GDM1 (cell line): ENCODE data around the gene HIF1A.
"Not testable (repeated sequence)": the region's sequence is repeated elsewhere in the genome, so short reads cannot be mapped to it uniquely, and the experiment has no call there.

Experiments used
- DNase-seq: peaks from one replicate; lab custom pipeline; 2025; lab: John Stamatoyannopoulos, UW

HIF1A gene

DNA sequence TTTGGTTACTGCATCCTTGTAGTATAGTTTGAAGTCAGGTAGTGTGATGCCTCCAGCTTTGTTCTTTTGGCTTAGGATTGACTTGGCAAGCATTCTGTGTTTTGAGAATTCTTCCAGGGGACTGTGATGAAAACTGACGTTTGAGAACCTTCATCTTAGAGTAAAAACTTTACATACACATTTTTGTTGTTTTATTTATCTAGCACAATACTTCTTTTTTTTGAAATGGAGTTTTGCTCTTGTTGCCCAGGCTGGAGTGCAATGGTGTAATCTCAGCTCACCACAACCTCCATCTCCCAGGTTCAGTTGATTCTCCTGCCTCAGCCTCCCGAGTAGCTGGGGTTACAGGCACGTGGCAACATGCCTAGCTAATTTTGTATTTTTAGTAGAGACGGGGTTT lies 13.4 kb downstream of the HIF1A start:
- not testable (repeated sequence) for DNase-seq

DNA sequence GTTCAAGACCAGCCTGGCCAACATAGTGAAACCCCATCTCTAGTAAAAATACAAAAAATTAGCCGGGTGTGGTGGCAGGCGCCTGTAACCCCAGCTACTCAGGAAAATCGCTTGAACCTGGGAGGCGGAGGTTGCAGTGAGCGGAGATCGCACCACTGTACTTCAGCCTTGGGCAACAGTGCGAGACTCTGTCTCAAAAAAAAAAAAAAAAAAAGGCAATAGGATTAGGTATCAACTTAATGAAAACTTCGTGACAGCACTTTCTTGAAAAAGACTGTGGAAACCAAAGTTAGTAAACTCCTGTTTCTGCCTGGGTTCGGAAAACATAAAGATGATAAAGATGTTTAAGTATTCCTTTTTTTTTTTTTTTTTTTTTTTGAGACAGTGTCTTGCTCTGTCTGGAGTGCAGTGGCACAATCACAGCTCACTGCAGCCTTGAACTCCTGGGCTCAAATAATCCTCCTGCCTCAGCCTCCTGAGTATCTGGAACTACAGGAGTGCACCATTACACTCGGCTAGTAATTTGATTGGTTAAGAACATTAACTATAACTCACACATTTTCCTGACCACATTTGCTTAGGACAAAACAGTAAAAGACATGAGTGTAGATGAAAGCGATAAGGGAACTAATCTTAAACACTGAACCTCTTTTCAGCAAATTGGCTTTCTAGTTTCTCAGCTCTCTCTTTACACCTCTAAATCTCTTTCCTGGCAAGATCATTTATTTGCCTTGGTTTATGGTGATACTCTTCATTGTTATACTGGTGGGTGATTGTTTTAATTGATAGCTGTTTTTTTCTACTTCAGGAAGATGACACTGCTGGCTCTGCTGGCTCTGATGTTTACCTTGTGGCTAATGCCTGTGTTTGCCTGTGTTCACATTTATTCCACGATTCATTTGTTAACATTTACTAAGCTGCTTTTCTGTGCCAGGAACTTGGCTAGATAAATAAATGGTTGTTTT lies 15.8 kb downstream of the HIF1A start:
- DNase-seq, result no peak

DNA sequence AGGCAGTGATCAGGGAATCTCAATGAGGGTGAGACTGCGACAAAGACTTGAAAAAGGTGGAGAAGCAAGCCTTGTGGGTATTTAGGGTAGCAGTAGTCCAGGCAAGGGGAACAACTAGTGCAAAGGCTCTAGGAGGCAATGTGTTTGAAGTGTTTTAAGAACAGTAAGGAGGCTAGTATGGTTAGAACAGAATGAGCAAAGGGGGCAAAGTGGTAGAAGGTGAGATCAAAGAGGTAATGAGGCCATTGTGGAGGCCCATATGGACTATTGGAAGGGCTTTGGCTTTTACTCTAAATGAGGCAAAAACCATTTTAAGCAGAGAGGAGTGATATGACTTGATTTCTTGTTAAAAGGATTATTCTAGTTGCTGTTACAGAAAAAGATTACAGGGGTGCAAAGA lies 16.8 kb downstream of the HIF1A start:
- no peak for DNase-seq

DNA sequence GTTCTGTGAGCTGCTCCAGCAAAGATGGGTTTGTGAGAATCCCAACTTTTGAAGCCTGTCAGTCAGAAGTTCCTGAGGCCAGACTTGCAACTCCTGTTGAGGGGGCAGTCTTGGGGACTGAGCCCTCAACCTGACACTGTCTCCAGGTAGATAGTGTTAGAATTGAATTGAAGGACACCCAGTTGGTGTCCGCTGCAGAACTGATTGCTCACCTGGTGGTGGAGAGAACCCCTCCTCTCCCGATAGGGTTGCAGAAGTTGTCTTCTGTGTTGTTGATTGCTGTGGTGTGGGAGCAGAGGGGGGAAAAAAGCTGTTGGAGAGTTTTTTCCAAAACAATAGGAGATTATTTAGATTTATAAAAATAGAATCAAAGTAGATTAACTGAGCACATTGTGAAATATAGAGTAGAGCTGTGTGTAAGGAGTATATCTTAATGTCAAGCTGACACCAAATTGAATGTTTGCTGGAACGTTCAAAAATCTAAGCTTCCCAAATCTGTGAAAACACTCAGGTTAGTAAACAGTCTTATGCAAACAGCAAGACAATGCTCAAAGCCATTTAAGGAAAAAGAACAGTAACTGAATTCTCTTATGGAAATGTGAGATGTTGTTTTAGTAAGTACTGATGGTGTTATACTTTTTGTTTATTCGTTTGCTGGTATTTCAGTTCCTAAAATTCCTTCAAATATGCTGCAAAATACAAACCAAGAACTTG lies 18.6 kb downstream of the HIF1A start:
- no peak for DNase-seq

DNA sequence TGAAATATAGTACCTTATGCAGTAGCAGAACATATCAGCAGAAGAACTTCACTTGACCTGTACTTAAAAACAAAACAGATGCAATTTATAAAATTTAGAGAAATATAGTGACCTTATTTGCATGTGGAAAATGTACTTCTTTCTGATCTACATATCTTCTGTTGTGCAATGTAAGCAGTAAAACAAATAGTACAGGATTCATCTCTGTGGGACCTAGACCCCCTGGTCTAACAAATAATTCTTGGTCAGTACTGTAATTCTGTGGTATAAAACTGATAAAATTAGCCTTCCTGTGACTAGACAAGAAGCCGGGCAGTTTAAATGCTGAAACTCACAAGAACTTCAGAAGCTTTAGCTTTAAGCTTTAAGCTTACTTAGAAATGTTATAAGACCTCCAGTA lies 21.6 kb downstream of the HIF1A start:
- no peak for DNase-seq

DNA sequence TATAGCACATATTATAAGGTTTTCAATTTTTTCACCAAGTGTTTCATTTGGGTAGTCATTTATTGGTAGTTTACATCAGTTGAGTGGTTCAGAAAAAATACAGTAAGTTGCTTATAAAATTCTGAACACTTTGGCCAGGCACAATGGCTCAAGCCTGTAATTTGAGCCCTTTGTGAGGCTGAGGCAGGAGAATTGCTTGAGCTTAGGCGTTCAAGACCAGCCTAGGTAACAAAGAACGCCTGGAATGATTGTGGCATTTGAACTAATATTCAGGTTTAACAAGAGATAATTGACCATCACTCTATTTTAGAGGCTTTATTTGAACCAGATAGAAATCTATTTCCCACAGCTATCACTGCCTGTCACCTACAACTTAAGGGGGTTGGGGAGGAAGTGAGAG lies 22.7 kb downstream of the HIF1A start:
- no peak for DNase-seq

DNA sequence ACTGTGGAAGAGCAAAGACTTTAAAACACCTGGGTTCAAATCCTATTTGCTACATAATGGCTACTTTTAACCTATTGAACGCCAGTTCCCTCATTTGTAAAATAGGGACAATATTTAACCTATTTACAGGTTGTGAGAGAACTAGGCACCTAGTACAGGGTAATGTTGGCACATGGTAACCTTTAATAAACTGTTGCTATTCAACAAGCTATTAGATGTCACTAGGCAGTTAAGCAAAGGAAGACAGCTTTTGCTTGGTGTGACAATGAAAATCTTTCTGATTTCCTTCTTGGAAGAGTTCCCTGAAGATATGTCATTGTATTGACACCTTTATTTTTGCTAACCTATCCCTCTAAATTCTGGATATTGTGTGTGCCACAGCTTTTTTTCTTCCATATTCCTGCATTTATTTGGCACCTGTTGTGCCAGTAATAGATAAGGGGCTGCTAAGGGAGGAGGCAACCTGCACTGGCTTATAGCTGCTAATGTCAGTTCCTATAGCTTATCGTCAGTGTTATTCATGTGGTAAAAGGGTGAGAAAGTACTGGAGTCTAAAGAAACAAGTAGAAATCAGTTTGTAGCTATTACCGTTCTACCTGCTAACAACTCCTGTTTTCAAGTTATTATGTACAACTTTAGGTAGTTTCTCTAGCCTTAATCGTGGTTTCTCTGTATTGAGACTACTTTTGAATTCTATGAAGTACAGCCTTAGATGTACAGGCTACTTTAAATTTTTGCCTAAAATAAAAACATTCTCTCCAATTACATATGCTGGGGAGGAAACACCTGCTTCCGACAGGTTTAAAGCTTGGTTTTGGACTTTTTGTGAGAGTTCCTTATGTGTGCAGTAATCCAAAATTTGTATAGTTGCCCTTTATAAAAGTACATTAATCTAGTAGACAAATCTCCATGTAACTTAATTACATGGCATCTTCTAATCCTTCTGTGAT lies 24.3 kb downstream of the HIF1A start:
- DNase-seq, result no peak

DNA sequence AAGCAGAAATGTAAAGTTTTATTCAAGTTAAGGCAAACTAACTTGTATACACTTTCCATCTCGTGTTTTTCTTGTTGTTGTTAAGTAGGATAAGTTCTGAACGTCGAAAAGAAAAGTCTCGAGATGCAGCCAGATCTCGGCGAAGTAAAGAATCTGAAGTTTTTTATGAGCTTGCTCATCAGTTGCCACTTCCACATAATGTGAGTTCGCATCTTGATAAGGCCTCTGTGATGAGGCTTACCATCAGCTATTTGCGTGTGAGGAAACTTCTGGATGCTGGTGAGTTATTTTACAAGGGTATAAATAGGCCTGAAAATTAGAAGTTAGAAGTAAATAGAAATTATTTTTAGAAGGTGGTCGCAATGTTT lies 25.0 kb downstream of the HIF1A start:
- no peak for DNase-seq

DNA sequence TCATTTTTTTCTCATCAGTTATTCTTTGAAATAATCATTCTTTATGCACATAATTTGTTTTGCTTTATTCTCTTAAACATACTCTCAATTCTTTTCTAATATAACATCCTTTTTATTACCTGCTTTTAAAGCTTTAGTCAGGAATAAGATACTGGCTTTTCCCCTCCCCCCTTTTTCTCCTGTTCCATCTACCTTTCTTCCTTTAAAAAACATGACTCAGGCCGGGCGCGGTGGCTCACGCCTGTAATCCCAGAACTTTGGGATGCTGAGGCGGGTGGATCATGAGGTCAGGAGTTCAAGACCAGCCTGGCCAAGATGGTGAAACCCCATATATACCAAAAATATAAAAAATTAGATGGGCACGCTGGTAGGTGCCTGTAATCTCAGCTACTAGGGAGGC lies 25.4 kb downstream of the HIF1A start:
- DNase-seq, result no peak

DNA sequence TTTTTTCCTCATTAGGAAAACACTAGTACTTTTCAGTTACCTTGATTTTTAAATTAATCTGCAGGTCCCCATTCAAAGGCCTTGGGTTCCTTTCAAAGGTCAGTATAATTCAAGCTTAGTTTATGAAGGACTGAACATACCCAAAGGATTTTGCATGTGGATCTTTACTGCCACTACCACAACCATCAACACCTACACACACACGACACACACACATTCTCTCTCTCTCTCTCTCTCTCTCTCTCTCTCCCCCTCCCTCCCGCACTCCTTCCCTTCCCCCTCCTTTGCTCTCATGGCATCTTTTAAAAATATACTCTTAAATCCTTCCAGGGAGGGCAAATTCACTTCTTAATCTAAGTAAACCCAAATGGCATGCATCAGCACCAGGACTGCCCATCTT lies 28.8 kb downstream of the HIF1A start:
- DNase-seq, result no peak

DNA sequence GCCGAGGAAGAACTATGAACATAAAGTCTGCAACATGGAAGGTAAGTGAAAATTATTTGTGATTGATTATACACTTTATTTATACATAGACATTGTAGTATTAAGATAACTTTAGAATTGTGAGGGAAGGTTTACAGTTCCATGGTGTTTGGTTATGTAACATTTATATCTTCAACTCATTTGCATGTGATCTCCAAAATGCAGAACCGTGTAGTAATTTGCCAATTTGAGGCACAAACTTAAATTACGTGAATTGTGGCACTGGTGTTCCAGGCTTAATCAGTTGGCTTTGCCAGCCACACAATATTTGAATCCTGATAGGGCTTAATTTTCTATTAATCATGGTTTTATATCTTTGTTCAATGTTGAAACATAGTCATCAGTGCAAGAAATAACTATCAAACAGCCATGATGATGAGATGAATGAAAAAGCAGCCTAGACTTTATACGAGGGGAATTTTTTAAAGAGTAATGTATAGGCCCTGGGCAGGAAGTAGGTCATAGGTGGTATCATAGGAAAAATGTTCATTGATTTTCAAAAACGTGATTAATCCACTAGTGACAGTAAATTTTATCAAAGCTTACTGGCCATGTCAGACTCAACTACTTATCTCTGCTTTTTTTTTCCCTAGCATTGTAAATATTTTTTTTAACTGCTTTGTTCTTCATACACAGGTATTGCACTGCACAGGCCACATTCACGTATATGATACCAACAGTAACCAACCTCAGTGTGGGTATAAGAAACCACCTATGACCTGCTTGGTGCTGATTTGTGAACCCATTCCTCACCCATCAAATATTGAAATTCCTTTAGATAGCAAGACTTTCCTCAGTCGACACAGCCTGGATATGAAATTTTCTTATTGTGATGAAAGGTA lies 31.7 kb downstream of the HIF1A start:
- DNase-seq, result no peak

DNA sequence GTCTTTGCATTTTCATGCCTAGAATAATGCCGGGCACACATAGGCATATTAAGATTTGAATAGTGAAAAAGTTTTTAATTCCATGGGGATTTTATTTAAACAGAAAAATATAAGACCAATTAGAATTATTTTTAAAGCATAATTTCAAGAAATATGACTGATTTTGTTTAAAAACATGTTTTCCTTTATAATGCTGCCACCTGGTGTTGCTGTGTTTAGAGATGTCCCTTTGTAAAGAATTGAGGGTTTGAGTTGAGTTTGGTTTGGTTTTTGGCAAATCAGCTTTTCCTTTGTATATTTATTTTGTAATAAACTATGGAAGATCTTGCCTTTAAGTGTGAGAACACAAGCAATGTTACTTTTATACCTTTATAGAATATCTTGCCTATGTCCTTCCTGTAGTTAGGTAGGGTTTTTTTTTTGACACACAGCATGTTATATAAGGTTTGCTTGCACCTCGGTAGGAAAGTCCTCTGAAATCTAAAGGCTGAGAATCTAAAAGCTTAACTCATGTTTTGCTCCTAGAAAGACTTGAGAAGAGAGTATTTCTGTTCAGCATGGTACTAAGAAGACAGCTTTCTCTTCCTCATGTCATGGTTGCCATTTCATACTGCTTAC lies 35.6 kb downstream of the HIF1A start:
- DNase-seq, result no peak

DNA sequence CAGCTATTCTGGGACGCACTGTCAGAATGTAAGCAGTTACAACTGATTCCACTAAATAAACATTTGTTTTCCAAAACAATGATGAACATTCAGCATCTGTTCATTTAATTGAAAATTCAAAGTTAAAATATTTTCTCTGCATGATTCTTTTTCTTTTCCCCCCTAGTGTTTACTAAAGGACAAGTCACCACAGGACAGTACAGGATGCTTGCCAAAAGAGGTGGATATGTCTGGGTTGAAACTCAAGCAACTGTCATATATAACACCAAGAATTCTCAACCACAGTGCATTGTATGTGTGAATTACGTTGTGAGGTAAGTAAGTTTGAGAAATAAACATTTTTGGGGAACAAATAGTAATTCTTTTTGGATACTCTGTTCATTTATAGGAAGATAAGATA lies 38.7 kb downstream of the HIF1A start:
- DNase-seq, result no peak

DNA sequence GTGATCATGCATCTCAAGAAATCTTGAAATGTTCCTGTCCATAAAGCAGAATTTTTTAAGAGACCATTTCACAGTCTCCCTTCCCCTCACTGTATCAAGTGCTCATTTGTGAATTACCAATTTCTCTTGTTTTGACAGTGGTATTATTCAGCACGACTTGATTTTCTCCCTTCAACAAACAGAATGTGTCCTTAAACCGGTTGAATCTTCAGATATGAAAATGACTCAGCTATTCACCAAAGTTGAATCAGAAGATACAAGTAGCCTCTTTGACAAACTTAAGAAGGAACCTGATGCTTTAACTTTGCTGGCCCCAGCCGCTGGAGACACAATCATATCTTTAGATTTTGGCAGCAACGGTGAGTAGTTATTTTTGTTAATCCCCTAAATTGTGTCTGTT lies 41.4 kb downstream of the HIF1A start:
- no peak for DNase-seq

DNA sequence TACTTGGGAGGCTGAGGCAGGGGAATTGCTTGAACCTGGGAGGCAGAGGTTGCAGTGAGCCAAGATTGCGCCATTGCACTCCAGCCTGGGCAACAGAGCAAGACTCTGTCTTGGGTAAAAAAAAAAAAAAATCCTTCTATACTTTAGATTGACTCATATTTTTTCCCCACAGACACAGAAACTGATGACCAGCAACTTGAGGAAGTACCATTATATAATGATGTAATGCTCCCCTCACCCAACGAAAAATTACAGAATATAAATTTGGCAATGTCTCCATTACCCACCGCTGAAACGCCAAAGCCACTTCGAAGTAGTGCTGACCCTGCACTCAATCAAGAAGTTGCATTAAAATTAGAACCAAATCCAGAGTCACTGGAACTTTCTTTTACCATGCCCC lies 42.6 kb downstream of the HIF1A start:
- no peak for DNase-seq

DNA sequence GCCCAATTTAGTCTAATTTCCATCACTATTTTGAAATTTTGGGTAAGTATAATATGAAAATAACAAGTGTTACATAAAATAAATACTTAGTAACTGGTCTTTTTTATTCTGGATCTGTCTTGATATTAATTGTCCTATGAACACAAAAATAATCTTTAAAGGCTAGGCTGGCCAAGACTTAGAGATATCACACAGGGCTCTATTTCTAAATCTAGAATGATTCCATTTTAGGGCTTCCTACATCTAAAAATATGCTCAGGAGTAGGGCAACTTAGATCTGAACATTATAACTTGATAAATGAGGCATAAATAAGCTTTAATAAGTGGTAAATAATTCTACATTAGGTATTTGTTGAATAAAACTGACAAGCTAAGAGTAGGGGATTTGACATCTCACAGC lies 43.8 kb downstream of the HIF1A start:
- DNase-seq, result no peak

DNA sequence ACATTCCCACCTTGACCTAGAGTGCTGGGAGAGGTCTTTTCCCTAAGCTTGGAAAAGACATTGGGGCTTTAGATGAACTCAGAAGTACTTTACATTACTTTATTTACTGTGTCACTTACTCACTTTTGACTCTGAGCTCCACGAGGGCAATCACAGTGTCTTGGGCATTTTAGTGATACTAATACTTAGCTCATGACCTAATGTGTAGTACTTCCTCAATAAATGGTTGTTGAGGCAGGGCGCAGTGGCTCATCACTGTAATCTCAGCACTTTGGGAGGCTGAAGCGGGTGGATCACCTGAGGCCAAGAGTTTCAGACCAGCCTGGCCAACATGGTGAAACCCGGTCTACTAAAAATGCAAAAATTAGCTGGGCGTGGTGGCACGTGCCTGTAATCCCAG lies 47.1 kb downstream of the HIF1A start:
- no peak for DNase-seq

DNA sequence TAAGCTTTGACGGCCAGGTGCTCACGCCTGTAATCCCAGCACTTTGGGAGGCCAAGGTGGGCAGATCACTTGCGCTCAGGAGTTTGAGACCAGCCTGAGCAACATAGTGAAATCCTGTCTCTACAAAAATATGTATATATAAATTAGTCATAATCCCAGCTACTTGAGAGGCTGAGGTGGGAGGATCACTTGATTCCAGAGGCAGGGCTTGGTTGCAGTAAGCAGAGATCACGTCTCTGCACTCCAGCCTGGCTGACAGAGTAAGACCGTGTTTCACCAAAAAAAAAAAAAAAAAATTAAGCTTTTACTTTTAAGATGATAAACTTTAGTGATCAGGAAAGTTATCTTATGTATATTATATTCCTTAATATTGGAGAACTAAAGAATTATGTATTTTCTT lies 48.9 kb downstream of the HIF1A start:
- no peak for DNase-seq

DNA sequence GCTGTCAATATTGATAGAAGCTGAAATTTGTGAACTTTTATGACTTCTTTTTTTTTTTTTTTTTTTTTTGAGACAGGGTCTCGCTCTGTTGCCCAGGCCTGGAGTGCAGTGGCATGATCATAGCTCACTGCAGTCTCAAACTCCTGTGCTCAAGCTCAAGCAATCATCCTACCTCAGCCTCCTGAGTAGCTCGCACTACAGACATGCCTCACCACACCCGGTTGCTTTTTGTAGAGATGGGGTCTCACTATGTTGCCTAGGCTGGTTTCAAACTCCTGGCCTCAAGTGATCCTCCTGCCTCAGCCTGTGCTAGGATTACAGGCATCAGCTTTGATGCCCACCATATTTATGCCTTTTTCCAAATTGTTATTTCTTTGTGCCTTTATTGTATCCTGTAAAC lies 51.0 kb downstream of the HIF1A start:
- not testable (repeated sequence) for DNase-seq

DNA sequence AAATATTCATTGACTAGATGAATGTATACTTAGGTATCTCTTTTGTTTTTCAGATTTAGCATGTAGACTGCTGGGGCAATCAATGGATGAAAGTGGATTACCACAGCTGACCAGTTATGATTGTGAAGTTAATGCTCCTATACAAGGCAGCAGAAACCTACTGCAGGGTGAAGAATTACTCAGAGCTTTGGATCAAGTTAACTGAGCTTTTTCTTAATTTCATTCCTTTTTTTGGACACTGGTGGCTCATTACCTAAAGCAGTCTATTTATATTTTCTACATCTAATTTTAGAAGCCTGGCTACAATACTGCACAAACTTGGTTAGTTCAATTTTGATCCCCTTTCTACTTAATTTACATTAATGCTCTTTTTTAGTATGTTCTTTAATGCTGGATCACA lies 51.6 kb downstream of the HIF1A start:
- no peak for DNase-seq

DNA sequence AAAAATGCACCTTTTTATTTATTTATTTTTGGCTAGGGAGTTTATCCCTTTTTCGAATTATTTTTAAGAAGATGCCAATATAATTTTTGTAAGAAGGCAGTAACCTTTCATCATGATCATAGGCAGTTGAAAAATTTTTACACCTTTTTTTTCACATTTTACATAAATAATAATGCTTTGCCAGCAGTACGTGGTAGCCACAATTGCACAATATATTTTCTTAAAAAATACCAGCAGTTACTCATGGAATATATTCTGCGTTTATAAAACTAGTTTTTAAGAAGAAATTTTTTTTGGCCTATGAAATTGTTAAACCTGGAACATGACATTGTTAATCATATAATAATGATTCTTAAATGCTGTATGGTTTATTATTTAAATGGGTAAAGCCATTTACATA lies 52.0 kb downstream of the HIF1A start:
- no peak for DNase-seq
